MCF 10A (cell line): ENCODE results near the gene XAB2. TPM values are rescaled to one million over a fixed set of nuclear protein-coding genes. Genes with fewer than 3 reads are reported as not detected.

Experiments used
- BruUV-seq: library from RNA; stranded (reverse); fragments of 400-500 nt; replicated peaks from 2 replicates; lab custom pipeline; 2021; lab: Mats Ljungman, UMichigan
- CTCF ChIA-PET: fragments of 300-600 bp; sonication (Branson Sonifier 250); formaldehyde crosslinking; extraction: SDS; loops from one replicate; lab custom pipeline; 2021; ENCODE audit warnings: antibody characterized with exemption, inconsistent platforms; lab: Yijun Ruan, JAX
- POLR2A ChIA-PET: fragments of 300-600, 350-650 bp; sonication (Branson Sonifier 250); formaldehyde crosslinking; extraction: SDS; loops from one replicate; lab custom pipeline; 2020; ENCODE audit warnings: antibody characterized with exemption, inconsistent platforms; lab: Yijun Ruan, JAX
- DNase-seq: peaks from one replicate; pipeline ENCODE4 v3.0.0-alpha.2; 2018; ENCODE audit not compliant: unreplicated experiment
- H3K27ac Mint-ChIP-seq: one replicate; pipeline ENCODE4 v1.8.0; 2022; ENCODE audit warnings: mild to moderate bottlenecking, low read depth, mixed read lengths; ENCODE audit not compliant: unreplicated experiment
- H3K27me3 Mint-ChIP-seq: one replicate; pipeline ENCODE4 v1.8.0; 2022; ENCODE audit warnings: mixed read lengths; ENCODE audit not compliant: insufficient read depth, unreplicated experiment
- H3K36me3 Mint-ChIP-seq: one replicate; pipeline ENCODE4 v1.8.0; 2022; ENCODE audit warnings: mild to moderate bottlenecking, moderate library complexity, mixed read lengths; ENCODE audit not compliant: insufficient read depth, unreplicated experiment
- H3K4me1 Mint-ChIP-seq: one replicate; pipeline ENCODE4 v1.8.0; 2022; ENCODE audit warnings: mixed read lengths; ENCODE audit not compliant: insufficient read depth, unreplicated experiment
- H3K4me3 Mint-ChIP-seq: one replicate; pipeline ENCODE4 v1.8.0; 2022; ENCODE audit warnings: mild to moderate bottlenecking, moderate library complexity, mixed read lengths; ENCODE audit not compliant: unreplicated experiment
- H3K9me3 Mint-ChIP-seq: one replicate; pipeline ENCODE4 v1.8.0; 2022; ENCODE audit warnings: mixed read lengths; ENCODE audit not compliant: unreplicated experiment
- intact Hi-C: fragments of 100-400 bp; cut with micrococcal nuclease; formaldehyde crosslinking; loops from 2 replicates; pipeline ENCODE4 v1.14.1; 2022
- total RNA-seq: library from RNA; stranded (reverse); gene quantifications from 2 replicates; pipeline ENCODE4 v1.2.3, GENCODE V29; 2022
- TF ChIP-seq, protein P1 (sequence below): fragments of 200-600 bp; IDR thresholded peaks from one replicate; pipeline ENCODE4 v1.8.0; 2022; ENCODE audit warnings: antibody characterized with exemption, mild to moderate bottlenecking; ENCODE audit not compliant: unreplicated experiment

The XAB2 gene
- total RNA-seq, 1 experiment from 2014 or later = 28.7 TPM

DNA sequence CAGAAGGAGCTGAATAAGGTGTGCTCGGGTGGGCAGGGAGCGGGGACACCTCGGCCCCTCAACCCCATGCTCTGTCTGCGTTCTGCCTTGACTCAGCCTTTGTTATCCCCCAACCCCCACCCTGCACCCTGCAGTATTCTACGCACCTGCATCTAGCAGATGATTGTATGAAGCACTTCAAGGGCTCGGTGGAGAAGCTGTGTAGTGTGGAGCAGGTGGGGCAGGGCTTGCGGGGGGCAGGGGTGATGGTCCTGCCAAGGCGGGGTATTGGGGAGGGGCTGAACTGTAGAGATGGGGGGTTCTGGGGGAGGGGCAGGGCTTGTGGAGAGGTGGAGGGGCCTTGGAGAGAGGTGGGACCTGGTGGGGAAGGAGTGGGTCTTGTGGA lies 13.7 kb upstream of the XAB2 start:
- H3K36me3 Mint-ChIP-seq = peaks cover 19% of the 10 kb centered on the region
- ChIA-PET POLR2A (no interaction called here), CTCF (interaction anchor here (1.6 kb wide), 1 partner anchor 9 kb away, joined by 4 read pairs; no protein-coding TSS in a partner anchor)
- H3K27me3 Mint-ChIP-seq = no peaks in the 10 kb centered on the region
- H3K4me3 Mint-ChIP-seq = no peak overlapping the region
- no peak for DNase-seq
- no peaks in the 10 kb centered on the region for H3K9me3 Mint-ChIP-seq
- intact Hi-C loops = no loop called here
- TF ChIP-seq, protein P1, sequence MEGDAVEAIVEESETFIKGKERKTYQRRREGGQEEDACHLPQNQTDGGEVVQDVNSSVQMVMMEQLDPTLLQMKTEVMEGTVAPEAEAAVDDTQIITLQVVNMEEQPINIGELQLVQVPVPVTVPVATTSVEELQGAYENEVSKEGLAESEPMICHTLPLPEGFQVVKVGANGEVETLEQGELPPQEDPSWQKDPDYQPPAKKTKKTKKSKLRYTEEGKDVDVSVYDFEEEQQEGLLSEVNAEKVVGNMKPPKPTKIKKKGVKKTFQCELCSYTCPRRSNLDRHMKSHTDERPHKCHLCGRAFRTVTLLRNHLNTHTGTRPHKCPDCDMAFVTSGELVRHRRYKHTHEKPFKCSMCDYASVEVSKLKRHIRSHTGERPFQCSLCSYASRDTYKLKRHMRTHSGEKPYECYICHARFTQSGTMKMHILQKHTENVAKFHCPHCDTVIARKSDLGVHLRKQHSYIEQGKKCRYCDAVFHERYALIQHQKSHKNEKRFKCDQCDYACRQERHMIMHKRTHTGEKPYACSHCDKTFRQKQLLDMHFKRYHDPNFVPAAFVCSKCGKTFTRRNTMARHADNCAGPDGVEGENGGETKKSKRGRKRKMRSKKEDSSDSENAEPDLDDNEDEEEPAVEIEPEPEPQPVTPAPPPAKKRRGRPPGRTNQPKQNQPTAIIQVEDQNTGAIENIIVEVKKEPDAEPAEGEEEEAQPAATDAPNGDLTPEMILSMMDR = no peak
- no peak overlapping the region for H3K27ac Mint-ChIP-seq
- BruUV-seq = no TSS peak
- peaks cover 5% of the 10 kb centered on the region for H3K4me1 Mint-ChIP-seq

DNA sequence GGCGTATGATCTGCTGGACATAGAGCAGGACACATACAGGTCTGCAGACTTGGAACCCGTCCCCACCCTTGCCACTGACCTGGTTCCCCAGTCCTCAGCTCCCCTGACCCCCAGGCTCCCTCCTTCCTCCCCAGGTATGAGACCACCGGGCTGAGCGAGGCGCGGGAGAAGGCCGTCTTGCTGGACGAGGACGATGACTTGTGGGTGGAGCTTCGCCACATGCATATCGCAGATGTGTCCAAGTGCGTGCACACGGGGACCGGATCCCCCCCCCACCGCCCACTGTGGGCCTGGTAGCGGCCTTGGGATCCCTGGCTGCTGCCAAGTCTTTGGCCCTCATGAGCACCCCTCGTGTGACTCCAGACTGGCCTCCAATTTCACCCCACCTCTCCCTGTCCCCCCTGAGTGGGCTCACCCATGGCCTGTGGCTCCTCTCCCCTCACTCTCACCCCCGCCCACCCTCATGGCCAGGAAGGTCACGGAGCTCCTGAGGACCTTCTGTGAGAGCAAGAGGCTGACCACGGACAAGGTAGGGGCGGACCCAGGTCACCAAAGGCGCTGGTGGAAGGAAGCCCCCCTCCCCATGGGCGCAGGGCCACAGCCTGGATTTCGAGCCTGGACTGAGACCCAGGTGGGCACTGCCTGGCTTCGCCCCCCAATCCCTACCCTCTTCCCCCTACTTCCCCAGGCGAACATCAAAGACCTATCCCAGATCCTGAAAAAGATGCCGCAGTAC lies 13.1 kb upstream of the XAB2 start:
- no peak for DNase-seq
- Mint-ChIP-seq H3K27me3 (no peaks in the 10 kb centered on the region), H3K36me3 (peaks cover 15% of the 10 kb centered on the region), H3K27ac (no peak overlapping the region), H3K4me1 (peaks cover 5% of the 10 kb centered on the region), H3K4me3 (no peak overlapping the region), H3K9me3 (no peaks in the 10 kb centered on the region)
- POLR2A ChIA-PET = no interaction called here
- CTCF ChIA-PET = interaction anchor here (0.5 to 2.0 kb wide), 3 partner anchors 8 to 38 kb away, joined by 3 to 11 read pairs (median 4); partner anchors contain the start of gene TRAPPC5
- TF ChIP-seq, protein P1 = no peak
- no TSS peak for BruUV-seq
- intact Hi-C loops = no loop called here

DNA sequence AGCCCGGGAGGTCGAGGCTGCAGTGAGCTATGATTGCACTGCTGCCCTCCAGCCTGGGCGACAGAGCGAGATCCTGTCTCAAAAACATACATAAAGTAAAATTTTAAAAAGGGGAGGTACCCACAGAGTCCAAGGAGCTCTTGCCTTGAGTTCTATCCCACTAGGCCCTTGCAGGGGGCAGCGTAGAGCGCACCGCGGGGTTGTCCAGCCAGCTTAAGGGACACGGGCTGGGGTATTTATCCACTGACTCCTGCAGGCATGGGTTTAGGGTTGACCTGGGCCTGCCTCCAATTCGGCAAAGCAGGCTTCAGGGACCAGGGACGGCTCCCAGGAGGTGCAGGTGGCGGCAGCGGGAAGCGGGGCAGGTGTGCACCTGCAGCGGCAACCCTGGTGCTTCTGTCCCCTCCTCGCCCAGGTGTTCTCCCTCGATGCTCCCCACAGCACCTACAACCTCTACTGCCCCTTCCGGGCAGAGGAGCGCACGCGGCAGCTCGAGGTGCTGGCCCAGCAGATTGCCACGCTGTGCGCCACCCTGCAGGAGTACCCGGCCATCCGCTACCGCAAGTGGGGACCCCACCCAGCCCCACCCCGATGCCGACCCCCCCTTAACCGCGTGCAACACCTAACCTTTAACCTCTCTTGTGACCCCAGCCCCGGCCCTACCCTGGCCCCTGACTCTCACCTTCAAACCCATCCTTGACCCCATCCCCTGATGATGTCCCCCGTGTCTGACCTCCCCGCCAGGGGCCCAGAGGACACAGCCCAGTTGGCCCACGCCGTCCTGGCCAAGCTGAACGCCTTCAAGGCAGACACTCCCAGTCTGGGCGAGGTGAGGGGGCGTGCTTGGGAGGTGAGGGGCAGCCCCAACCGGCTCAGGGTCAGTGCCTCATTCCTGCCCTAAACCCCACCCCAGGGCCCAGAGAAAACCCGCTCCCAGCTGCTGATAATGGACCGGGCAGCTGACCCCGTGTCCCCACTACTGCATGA lies 12.2 kb upstream of the XAB2 start:
- peaks cover 5% of the 10 kb centered on the region for H3K4me1 Mint-ChIP-seq
- H3K4me3 Mint-ChIP-seq = no peak overlapping the region
- ChIA-PET POLR2A (no interaction called here), CTCF (interaction anchor here (0.5 to 2.0 kb wide), 5 partner anchors 9 to 39 kb away, joined by 3 to 11 read pairs (median 4); partner anchors contain the start of gene TRAPPC5)
- TF ChIP-seq, protein P1 = no peak
- no peak for DNase-seq
- BruUV-seq = no TSS peak
- no peaks in the 10 kb centered on the region for H3K9me3 Mint-ChIP-seq
- no peaks in the 10 kb centered on the region for H3K27me3 Mint-ChIP-seq
- H3K27ac Mint-ChIP-seq = no peak overlapping the region
- H3K36me3 Mint-ChIP-seq = peaks cover 12% of the 10 kb centered on the region
- intact Hi-C loops = no loop called here

DNA sequence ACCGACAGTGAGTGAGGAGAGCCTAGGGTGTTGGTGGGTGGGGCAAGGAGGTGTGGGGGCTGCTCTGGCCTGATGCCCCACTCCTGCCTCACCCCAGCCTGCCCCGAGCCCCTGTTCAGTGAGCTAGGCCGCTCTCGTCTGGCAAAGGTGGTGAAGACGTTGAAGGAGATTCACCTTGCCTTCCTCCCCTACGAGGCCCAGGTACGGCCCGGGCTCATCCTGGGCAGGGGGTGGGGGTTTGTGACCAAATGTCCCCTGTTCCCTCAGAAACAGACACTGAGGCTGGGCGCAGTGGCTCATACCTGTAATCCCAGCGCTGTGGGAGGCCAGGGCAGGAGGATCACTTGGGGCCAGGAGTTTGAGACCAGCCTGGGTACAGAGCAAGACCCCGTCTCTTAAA lies 11.5 kb upstream of the XAB2 start:
- CTCF ChIA-PET = interaction anchor here (0.5 to 2.0 kb wide), 4 partner anchors 10 to 263 kb away, joined by 3 to 11 read pairs (median 4); no protein-coding TSS in a partner anchor
- DNase-seq = no peak
- TF ChIP-seq, protein P1 = no peak
- Mint-ChIP-seq H3K27ac (no peak overlapping the region), H3K9me3 (no peaks in the 10 kb centered on the region), H3K4me1 (peaks cover 5% of the 10 kb centered on the region), H3K27me3 (no peaks in the 10 kb centered on the region), H3K36me3 (peaks cover 12% of the 10 kb centered on the region), H3K4me3 (no peak overlapping the region)
- POLR2A ChIA-PET = no interaction called here
- BruUV-seq = no TSS peak
- intact Hi-C loops = no loop called here
